NCI-H1436 treated with DMSO at 0.1 percent for 48 hours (cell line): ENCODE results near the gene TNNT1.
"Not testable (repeated sequence)": the region's sequence is repeated elsewhere in the genome, so short reads cannot be mapped to it uniquely, and the experiment has no call there.

Source experiments
- DNase-seq: peaks from one replicate; lab custom pipeline; 2025; lab: John Stamatoyannopoulos, UW

Gene TNNT1

GRCh38 chr19:55169136-55169535 is 20.1 kb upstream of the TNNT1 start:
- DNase-seq: no peak

GRCh38 chr19:55166530-55167268 is 17.7 kb upstream of the TNNT1 start, which contains the start of gene DNAAF3:
Gene DNAAF3, minus strand, starts transcription at chr19:55166613. Its CDS starts 200 bp downstream, at chr19:55166413.
- DNase-seq: peak; percentile 94

GRCh38 chr19:55165952-55166529 is 17.0 kb upstream of the TNNT1 start:
- DNase-seq: peak; percentile 67

- DNase-seq: no peak
Measured at GRCh38 chr19:55161571-55162322, 12.7 kb upstream of the TNNT1 start.

- DNase-seq: no peak
Measured at GRCh38 chr19:55160986-55161365, 12.0 kb upstream of the TNNT1 start.

- peak; percentile 91 for DNase-seq
Measured at GRCh38 chr19:55160128-55160985, 11.4 kb upstream of the TNNT1 start.

- DNase-seq: no peak
Measured at GRCh38 chr19:55158848-55159749, 10.1 kb upstream of the TNNT1 start.

- DNase-seq: no peak
Measured at GRCh38 chr19:55158423-55158822, 9.4 kb upstream of the TNNT1 start.

- no peak for DNase-seq
Measured at GRCh38 chr19:55157064-55157908, 8.3 kb upstream of the TNNT1 start, which contains the start of gene TNNI3. Gene TNNI3, minus strand, starts transcription at chr19:55157732. Its CDS starts 143 bp downstream, at chr19:55157589.

- peak; percentile 94 for DNase-seq
Measured at GRCh38 chr19:55156202-55157063, 7.4 kb upstream of the TNNT1 start.

GRCh38 chr19:55155784-55156183 is 6.8 kb upstream of the TNNT1 start:
- DNase-seq: not testable (repeated sequence)

- DNase-seq: no peak
Measured at GRCh38 chr19:55153652-55154264, 4.8 kb upstream of the TNNT1 start.

- DNase-seq: no peak
Measured at GRCh38 chr19:55152017-55152416, 3.0 kb upstream of the TNNT1 start.

- no peak for DNase-seq
Measured at GRCh38 chr19:55147545-55148251, 1.3 kb downstream of the TNNT1 start.

GRCh38 chr19:55146705-55147273 is 2.2 kb downstream of the TNNT1 start:
- peak; percentile 76 for DNase-seq

GRCh38 chr19:55146078-55146704 is 2.8 kb downstream of the TNNT1 start:
- DNase-seq: no peak

GRCh38 chr19:55145232-55145631 is 3.8 kb downstream of the TNNT1 start:
- DNase-seq: no peak
